ENCODE measurements around the gene KIF2A.

Gene KIF2A

GRCh38 chr5:62334082-62334481 lies 28.1 kb downstream of the KIF2A start:
- no peak for DNase-seq (ENCODE audit: low read depth)
- H3K4me3 ChIP-seq (ENCODE audit: low read depth, low read length) = no peak overlapping the region
- no peak for TF ChIP-seq CTCF (IDR thresholded peaks at IDR 0.05; ENCODE audit: low read depth, low read length, missing control alignments)

- no peak for DNase-seq (ENCODE audit: low read depth)
These were observed 34.4 kb downstream of the KIF2A start for GRCh38 chr5:62340392-62340791.

GRCh38 chr5:62340979-62341378 lies 35.0 kb downstream of the KIF2A start:
- H3K4me3 ChIP-seq (ENCODE audit: low read depth, low read length) = no peak overlapping the region
- DNase-seq (ENCODE audit: low read depth) = no peak
- TF ChIP-seq CTCF (IDR thresholded peaks at IDR 0.05; ENCODE audit: low read depth, low read length, missing control alignments) = no peak

More at GRCh38 chr5:62340392-62340791, 34.4 kb downstream of the KIF2A start:
- H3K4me3 ChIP-seq (ENCODE audit: low read depth, low read length) = no peak overlapping the region
- peak; percentile 43 for TF ChIP-seq CTCF (IDR thresholded peaks at IDR 0.05; ENCODE audit: low read depth, low read length, missing control alignments)

- H3K4me3 ChIP-seq (ENCODE audit: low read depth, low read length) = no peak overlapping the region
- no peak for TF ChIP-seq CTCF (IDR thresholded peaks at IDR 0.05; ENCODE audit: low read depth, low read length, missing control alignments)
- peak; percentile 19 for DNase-seq (ENCODE audit: low read depth)
These were observed 35.9 kb downstream of the KIF2A start for GRCh38 chr5:62341783-62342475.

GRCh38 chr5:62342476-62342837 lies 36.5 kb downstream of the KIF2A start:
- DNase-seq (ENCODE audit: low read depth) = no peak
- no peak for TF ChIP-seq CTCF (IDR thresholded peaks at IDR 0.05; ENCODE audit: low read depth, low read length, missing control alignments)
- H3K4me3 ChIP-seq (ENCODE audit: low read depth, low read length) = no peak overlapping the region

GRCh38 chr5:62343428-62343827 lies 37.4 kb downstream of the KIF2A start:
- no peak for TF ChIP-seq CTCF (IDR thresholded peaks at IDR 0.05; ENCODE audit: low read depth, low read length, missing control alignments)
- H3K4me3 ChIP-seq (ENCODE audit: low read depth, low read length) = no peak overlapping the region
- DNase-seq (ENCODE audit: low read depth) = no peak

GRCh38 chr5:62346748-62347147 lies 40.7 kb downstream of the KIF2A start:
- no peak for DNase-seq (ENCODE audit: low read depth)

More at GRCh38 chr5:62346748-62347147, 40.7 kb downstream of the KIF2A start:
- H3K4me3 ChIP-seq (ENCODE audit: low read depth, low read length) = no peak overlapping the region
- TF ChIP-seq CTCF (IDR thresholded peaks at IDR 0.05; ENCODE audit: low read depth, low read length, missing control alignments) = no peak
